Calu3 (cell line): Measurements from ENCODE around the gene TENM3. TPM values are rescaled to one million over a fixed set of nuclear protein-coding genes. Genes with fewer than 3 reads are reported as not detected.

Experiments used
- BruUV-seq: library from RNA; stranded (reverse); fragments of 400-500 nt; replicated peaks from 2 replicates; lab custom pipeline; 2021; lab: Mats Ljungman, UMichigan
- CTCF ChIA-PET: fragments of 300-600 bp; sonication (Branson Sonifier 250); formaldehyde crosslinking; loops from one replicate; lab custom pipeline; 2022; ENCODE audit warnings: antibody characterized with exemption; lab: Charles Lee
- DNase-seq: peaks from one replicate; pipeline ENCODE4 v3.0.0; 2022
- H3K27ac Mint-ChIP-seq: one replicate; pipeline ENCODE4 v1.8.0; 2022; ENCODE audit warnings: mixed read lengths; ENCODE audit not compliant: unreplicated experiment
- H3K27me3 Mint-ChIP-seq: one replicate; pipeline ENCODE4 v1.8.0; 2022; ENCODE audit warnings: mixed read lengths; ENCODE audit not compliant: unreplicated experiment
- H3K36me3 Mint-ChIP-seq: one replicate; pipeline ENCODE4 v1.8.0; 2022; ENCODE audit warnings: mild to moderate bottlenecking, moderate library complexity, mixed read lengths; ENCODE audit not compliant: insufficient read depth, unreplicated experiment
- H3K4me1 Mint-ChIP-seq: one replicate; pipeline ENCODE4 v1.8.0; 2022; ENCODE audit warnings: mild to moderate bottlenecking, low read depth, mixed read lengths; ENCODE audit not compliant: unreplicated experiment
- H3K4me3 Mint-ChIP-seq: one replicate; pipeline ENCODE4 v1.8.0; 2022; ENCODE audit warnings: mild to moderate bottlenecking, low read depth, moderate library complexity, mixed read lengths; ENCODE audit not compliant: unreplicated experiment
- H3K9me3 Mint-ChIP-seq: one replicate; pipeline ENCODE4 v1.8.0; 2022; ENCODE audit warnings: low read depth, mixed read lengths; ENCODE audit not compliant: unreplicated experiment
- intact Hi-C: fragments of 100-400 bp; cut with micrococcal nuclease; formaldehyde crosslinking; loops from one replicate; pipeline ENCODE4 v1.10.0; 2022; ENCODE audit not compliant: unreplicated experiment
- total RNA-seq: library from RNA; stranded (reverse); gene quantifications from 2 replicates; pipeline ENCODE4 v1.2.3, GENCODE V29; 2022
- TF ChIP-seq, protein P1 (sequence below): fragments of 200-600 bp; IDR thresholded peaks from one replicate; pipeline ENCODE4 v1.8.0; 2022; ENCODE audit warnings: antibody characterized with exemption; ENCODE audit not compliant: unreplicated experiment

TENM3 gene
- total RNA-seq, 1 experiment from 2014 or later: 5.9 TPM

DNA sequence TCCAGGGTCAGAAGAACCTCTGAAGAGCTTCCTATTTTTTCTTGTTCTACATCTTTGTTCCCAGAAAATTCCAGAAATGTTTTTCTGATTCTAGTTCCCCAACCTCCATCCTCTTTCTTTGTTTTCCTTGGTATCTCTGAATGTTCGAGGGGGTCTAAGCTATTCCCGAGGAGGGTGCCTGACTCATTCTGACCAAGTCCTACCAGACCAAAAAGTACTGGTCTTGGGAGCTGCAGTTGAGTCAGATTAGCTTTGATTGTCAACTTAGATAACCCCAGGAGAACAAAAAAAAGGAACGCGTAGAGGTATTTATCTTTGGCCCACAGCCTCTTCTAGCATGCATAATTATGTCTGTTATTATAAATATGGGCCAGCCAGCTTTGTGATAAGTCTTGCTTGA, 12.1 kb upstream of the TENM3 start:
- intact Hi-C loops: no loop called here
- Mint-ChIP-seq H3K27me3 (no peaks in the 10 kb centered on the region), H3K4me3 (no peak overlapping the region), H3K9me3 (no peaks in the 10 kb centered on the region), H3K36me3 (no peaks in the 10 kb centered on the region), H3K4me1 (no peaks in the 10 kb centered on the region), H3K27ac (no peak overlapping the region)
- BruUV-seq: no TSS peak
- no peak for DNase-seq
- TF ChIP-seq, protein P1, sequence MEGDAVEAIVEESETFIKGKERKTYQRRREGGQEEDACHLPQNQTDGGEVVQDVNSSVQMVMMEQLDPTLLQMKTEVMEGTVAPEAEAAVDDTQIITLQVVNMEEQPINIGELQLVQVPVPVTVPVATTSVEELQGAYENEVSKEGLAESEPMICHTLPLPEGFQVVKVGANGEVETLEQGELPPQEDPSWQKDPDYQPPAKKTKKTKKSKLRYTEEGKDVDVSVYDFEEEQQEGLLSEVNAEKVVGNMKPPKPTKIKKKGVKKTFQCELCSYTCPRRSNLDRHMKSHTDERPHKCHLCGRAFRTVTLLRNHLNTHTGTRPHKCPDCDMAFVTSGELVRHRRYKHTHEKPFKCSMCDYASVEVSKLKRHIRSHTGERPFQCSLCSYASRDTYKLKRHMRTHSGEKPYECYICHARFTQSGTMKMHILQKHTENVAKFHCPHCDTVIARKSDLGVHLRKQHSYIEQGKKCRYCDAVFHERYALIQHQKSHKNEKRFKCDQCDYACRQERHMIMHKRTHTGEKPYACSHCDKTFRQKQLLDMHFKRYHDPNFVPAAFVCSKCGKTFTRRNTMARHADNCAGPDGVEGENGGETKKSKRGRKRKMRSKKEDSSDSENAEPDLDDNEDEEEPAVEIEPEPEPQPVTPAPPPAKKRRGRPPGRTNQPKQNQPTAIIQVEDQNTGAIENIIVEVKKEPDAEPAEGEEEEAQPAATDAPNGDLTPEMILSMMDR: no peak
- CTCF ChIA-PET: no interaction called here

- DNase-seq: no peak
- Mint-ChIP-seq H3K4me1 (no peaks in the 10 kb centered on the region), H3K4me3 (no peak overlapping the region), H3K27ac (no peak overlapping the region), H3K36me3 (no peaks in the 10 kb centered on the region), H3K9me3 (no peaks in the 10 kb centered on the region), H3K27me3 (no peaks in the 10 kb centered on the region)
- TF ChIP-seq, protein P1: no peak
- CTCF ChIA-PET: no interaction called here
- no TSS peak for BruUV-seq
- intact Hi-C loops: no loop called here
These were observed 11.7 kb upstream of the TENM3 start for GRCh38 chr4:182231496-182231895.

DNA sequence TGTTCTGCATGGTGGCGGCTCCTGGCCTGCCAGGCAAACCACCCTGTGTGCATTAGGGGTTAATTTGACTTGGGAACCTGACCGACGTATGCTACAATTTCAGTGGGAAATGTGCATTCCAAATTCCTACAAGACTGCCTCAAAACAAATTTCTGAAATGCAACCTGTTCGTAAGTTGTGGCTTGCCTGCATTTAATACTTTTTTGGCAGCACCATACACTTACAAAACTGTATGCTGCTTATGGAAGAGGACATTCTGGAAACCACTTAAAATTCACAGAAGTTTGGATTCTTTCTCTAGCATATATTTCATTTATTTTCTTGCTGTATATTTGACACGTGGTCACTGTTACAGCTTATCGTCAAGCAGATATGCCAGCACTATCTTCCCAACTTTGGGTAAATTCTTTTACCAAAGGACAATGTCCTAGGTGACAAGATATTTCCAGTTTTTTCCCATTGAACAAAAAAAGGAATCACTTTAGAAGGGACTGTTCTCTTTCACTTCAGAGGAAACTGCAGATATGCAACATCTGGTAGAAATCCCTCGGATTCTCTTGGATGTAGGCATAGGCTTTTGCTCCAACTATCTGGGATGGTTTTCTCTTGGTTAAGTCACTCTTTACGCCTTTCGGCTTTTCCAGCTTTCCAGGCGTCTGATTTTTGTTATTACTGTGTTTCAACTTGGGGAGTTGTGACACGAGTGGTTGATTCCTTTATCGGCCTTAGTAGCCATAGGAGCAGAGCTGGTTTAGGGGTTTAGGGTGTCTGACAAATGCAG, 9.7 kb upstream of the TENM3 start:
- no peaks in the 10 kb centered on the region for H3K36me3 Mint-ChIP-seq
- H3K4me1 Mint-ChIP-seq: no peaks in the 10 kb centered on the region
- TF ChIP-seq, protein P1: no peak
- CTCF ChIA-PET: no interaction called here
- H3K4me3 Mint-ChIP-seq: no peak overlapping the region
- no TSS peak for BruUV-seq
- H3K9me3 Mint-ChIP-seq: no peaks in the 10 kb centered on the region
- intact Hi-C loops: no loop called here
- DNase-seq: no peak
- no peaks in the 10 kb centered on the region for H3K27me3 Mint-ChIP-seq
- no peak overlapping the region for H3K27ac Mint-ChIP-seq

DNA sequence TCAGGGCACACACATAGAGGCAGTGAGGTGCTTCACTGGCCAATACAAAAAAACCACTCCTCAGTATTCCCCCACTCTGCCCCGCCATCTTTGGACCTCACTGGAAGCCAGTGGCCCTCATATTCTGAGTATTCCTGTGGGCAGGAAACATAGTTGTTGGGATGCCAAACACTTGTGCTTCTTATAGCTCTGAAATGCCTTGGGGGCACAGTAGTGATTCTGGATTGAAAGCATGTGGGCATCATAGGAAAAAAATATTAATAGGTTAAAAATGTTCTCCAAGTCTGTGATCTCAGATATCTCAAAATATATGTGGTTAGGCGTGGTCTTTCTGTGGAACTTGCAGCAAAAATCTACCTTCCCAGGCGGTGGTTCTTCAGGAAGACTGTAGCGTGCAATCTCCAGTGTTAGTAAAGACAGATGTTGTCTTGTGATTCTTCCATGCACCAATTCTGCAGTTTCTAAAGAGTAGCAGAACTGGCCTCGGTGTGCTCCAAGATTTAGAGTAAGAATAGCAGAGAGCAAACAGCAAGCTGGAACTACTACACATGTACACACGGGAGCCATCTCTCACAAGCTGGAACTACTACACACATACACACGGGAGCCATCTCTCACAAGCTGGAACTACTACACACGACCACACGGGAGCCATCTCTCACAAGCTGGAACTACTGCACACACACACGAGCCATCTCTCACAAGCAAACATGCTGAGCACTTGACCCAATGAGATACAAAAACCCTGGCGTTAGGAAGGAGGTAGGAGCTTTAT, 8.0 kb upstream of the TENM3 start:
- H3K27ac Mint-ChIP-seq: no peak overlapping the region
- intact Hi-C loops: no loop called here
- no peaks in the 10 kb centered on the region for H3K27me3 Mint-ChIP-seq
- no peaks in the 10 kb centered on the region for H3K9me3 Mint-ChIP-seq
- BruUV-seq: no TSS peak
- no peak overlapping the region for H3K4me3 Mint-ChIP-seq
- no peak for DNase-seq
- CTCF ChIA-PET: no interaction called here
- H3K36me3 Mint-ChIP-seq: no peaks in the 10 kb centered on the region
- TF ChIP-seq, protein P1: no peak
- H3K4me1 Mint-ChIP-seq: no peaks in the 10 kb centered on the region
